Measurements from ENCODE around the gene COL5A1.

DNA sequence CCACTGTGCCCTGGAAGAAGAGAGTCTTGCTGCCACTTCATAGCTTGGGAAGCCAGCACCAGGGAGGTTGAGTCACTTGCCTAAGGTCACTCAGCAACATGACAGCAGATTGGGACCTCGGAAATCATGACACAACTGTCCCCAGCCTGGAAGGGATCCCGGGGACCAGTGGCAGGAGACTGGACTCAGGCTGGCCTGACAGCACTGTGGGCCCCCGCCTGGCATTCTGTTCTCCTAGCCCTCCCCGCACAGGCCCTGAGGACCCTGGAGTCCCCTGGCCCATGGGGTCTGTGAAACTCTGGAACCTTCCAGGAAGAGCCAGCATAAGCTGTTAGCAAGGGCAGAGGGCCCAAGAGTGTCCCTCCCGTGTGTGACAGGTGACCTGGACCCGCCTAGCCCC lies 64.9 kb downstream of the COL5A1 start:
- no peak for TF ChIP-seq EZH2 (IDR thresholded peaks at IDR 0.05)
- TF ChIP-seq POLR2AphosphoS5 (IDR thresholded peaks at IDR 0.05; ENCODE audit: borderline replicate concordance, low read depth, low read length) = no peak
- TF ChIP-seq FOXP2 (optimal IDR thresholded peaks at IDR 0.05; ENCODE audit: control extremely low read depth, extremely low read length, insufficient read depth) = no peak

Measured in SK-N-MC (cell line).